ENCODE results near the gene GINS1.

GINS1 gene

DNA sequence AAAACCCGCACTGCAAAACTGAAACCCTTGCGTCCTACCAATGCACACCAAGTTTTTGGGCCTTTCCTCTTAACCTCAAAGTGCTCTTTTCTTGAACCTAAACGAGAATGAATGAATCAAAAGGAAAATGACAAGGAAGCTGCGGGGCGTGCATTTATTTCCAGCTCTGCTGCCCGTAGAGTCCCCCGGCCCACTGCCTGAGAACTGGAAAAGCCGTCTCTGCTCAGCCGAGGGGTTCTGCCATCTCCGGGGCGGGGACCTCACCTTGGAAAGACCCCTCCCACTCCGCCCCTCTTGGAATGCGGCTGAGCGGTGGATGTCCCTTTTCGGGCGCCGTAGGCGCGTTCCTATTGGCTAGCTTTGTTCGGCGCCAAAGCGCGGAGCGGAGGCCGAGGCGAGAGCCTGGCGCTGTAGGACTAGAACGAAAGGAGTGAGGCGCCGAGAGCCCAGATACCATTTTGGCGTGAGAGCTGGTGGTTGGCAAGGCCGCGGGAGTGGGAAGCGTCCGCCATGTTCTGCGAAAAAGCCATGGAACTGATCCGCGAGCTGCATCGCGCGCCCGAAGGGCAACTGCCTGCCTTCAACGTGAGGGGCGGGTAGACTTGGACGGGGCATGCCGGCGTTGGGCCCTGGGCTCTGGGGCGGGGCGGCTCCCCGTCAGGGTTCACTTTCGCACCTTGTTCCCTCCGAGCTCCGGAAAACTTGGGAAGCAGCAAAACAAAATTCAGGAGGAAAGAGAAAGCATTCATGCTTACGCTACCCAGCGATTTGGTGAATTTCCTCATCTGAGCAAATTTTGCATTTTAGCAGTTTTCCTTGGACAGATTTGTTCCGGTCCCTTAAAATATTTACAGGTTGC lies at the start of gene GINS1:
Gene GINS1 (plus strand): TSS at position 363 of the 859 bp plus-strand sequence. CDS start 148 bp downstream, at position 511.
- peak; percentile 93 for DNase-seq (ENCODE audit: low spot score)

DNA sequence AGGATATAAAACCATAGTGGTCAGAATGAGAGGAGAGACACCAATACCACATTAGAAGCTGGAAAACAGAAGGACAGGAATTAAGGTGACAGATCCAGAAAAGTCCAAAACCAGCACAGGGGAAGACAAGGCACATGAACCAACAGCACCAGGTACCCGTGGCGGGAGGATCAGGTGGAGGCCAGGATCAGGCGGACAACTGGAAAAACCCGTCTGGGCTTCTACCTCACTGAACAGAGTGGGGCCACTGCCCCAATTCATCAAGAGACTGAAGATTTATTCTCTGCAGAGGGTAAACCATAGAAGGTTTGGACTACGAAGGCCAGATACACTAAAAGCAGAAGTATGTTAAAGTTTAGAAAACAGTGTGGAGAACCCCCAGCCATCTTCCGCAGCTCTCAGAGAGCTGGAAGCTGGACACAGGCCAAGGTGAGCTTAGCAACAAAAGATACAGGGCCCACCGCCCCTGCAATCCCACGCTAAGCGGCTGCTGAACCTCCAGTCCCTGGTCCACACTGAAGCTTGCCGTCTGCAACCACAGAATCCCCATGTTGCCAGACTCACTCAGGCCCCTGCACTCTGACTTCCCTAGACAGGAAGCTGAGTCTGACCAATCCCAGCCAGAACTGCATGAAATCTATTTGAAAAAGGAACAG lies 46.7 kb upstream of the GINS1 start:
- no peak for DNase-seq (ENCODE audit: low spot score)

DNA sequence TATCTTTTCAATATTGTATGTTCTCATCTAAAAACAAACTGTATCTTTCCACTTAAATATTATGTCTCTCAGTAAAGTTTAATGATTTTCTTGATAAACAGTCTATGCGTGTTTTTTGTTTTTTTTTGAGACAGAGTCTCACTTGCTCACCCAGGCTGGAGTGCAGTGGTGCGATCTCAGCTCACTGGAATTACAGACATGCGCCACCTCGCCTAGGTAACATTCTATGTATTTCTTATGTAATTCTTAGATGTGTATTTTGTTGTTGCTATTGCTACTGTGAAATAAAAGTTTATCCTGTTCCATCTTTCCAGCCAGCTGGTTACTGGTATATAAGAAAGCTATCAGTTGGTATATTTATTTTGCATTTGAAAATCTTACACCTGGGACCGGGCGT lies 46.2 kb upstream of the GINS1 start:
- no peak for DNase-seq (ENCODE audit: low spot score)

DNA sequence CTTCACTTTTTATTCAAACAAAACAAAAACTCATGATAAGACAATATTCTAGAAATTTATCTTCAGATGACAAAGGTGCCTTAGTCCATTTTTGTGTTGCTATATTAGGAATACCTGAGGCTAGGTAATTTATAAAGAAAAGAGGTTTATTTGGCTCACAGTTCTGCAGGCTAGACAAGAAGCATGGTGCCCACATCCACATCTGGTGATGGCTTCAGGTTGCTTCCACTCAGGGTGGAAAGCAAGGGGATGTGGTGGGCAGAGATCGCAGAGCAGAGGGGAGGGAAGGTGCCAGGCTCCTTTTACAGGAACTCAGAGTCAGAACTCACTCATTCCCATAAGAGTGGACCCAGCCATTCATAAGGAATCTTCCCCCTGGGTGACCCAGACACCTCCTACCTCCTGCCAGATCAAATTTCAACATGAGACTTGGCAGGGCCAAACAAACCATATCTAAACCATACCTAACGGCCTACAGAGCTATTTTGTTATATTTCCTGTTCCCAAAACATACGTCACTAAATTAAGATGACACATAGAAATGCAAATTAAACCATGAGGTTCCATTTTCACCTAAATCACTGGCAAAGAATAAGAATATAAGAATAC lies 43.2 kb upstream of the GINS1 start:
- DNase-seq (ENCODE audit: low spot score), result no peak

DNA sequence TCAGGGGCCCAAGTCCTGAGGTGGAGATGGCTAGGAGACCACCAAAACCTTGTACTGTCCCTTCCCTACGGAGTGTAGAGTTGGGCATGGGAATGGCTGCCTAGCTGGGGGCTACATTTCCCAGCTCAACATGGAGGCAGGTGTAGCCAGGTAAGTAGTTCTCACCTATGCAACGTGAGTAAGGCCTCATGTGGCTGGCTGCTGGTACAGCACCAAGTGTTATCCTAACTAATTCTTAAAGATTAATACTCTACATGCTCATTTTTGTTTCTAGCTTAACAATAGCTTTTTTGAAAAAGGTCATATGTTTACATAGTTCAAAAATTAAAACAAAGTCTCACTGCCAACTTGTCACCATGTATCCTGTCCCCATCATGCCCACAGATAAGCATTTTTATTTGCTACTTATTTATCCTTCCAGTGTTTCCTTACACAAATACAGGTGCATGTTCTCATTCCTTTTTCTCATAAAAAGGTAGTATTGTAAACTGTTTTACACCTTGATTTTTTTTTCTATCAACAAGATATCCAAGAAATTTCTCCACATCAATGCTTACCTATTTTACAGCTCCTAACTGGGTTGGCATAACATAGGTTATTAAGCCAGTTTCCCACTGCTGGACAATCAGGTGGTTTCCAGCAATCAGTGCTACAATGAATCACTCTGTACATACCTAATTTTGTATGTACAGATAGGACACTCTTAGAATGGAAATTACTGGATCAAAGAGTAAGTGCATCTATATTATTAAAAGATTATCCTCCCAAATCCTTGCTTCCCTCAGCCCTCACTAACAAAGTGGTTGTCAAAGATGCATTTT lies 42.4 kb upstream of the GINS1 start:
- no peak for DNase-seq (ENCODE audit: low spot score)

DNA sequence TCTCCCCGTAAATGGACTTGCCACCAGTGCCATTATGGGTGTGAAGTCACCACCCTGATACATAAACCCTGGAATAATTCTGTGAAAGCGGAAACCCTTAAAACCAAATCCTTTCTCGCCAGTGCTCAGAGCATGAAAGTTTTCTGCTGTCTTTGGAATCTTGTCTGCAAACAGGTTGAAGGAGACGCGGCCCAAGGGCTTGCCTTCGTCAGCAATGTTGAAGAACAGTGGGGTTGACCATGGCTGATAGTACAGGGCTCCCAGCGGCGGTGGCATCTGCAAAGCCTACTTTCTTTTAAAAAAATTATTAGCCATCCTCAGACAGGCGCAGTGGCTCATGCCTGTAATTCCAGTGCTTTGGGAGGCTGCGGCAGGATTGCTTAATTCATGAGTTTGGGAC lies 38.9 kb upstream of the GINS1 start:
- DNase-seq (ENCODE audit: low spot score), result no peak

DNA sequence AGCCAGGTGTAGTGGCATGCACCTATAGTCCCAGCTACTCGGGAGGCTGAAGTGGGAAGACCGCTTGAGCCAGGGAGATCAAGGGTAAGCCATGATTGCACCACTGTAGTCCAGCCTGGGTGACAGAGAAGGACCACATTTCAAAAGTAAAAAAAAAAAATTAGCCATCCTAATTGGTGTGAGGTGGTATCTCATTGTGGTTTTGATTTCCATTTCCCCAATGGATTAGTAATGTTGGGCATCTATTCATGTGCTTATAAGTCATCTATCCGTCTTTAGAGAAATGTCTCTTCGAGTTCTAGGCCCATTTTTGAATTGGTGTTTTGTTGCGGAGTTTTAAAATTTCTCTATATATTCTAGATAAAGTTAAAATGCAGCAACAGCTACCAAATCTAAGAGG lies 38.5 kb upstream of the GINS1 start:
- DNase-seq (ENCODE audit: low spot score), result no peak

DNA sequence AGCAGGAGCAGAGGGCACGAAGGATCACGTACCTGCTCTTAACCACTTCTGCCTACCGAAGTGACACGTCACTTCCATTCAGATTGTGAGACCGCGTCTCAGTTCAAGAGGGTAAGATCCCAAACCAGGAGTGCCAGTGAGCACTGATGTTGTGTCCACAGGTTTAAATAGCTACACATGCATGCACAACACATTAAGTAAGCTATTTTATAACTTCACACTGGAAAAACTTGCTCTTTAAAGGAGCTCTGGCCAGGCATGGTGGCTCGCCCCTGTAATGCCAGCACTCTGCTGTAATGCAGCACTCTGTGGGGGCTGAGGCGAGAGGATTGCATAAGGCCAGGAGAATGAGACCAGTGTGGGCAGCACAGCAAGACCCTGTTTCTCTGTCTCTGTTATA lies 37.9 kb upstream of the GINS1 start:
- DNase-seq (ENCODE audit: low spot score), result no peak

DNA sequence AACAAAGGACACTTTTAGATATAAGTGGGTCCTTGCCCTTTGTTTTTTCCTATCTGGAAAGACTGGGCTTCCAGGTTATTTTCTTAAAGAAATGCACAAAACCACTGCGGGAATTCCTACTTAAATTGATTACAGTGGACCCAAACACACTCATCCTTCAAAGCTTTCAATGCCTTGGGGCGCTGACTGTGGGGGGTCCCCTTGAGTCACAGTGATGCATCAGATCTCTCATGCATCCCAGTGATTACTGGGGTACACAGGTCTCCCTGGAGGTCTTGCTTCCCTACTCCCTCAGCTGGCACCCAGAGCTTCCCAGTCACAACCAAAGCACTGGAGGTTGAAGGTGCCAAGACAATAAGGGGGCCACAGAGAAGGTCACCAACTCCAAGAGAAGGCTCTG lies 37.5 kb upstream of the GINS1 start:
- DNase-seq (ENCODE audit: low spot score), result no peak

DNA sequence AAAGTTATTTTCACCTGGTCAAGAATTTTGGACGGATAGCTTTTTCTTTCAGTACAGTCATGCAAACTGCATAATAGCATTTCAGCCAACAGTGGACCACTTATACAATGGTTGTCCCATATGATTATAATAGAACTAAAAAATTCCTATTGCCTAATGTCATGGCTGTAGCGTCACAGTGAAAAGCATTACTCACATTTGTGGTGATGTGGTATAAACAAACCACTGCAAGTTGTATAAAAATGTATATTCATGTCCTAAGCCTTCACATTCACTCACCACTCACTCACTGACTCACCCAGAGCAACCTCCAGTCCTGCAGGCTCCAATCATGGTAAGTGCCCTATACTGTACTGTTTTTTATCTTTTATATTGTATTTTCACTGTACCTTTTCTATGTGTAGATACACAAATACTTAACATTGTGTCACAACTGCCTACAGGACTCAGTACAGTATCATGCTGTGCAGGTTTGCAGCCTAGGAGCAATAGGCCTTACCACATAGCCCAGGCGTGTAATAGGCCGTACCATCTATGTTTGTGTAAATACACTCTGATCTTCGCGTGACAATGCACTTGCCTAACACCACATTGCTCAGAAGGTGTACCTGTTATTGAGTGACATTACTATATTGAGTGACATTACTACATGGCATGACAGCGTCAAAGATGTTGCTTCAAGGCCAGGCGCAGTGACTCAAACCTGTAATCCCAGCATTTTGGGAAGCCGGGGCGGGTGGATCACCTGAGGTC lies 34.7 kb upstream of the GINS1 start:
- no peak for DNase-seq (ENCODE audit: low spot score)

DNA sequence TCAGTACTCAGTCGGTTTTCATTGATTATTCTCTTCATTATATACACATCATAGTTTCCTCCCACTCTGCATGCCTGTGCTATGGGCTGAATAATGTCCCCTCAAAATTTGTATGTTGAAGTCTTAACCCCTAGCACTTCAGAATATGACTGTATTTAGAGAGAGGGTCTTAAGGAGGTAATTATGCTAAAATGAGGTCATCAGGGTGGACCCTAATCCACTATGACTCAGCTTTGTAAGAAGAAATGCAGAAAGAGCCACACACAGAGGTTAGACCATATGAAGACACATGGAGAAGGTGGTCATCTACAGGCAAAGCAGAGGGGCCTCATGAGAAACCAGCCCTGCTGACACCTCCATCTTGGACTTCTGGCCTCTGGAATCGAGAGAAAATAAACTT lies 32.6 kb upstream of the GINS1 start:
- DNase-seq (ENCODE audit: low spot score), result no peak

DNA sequence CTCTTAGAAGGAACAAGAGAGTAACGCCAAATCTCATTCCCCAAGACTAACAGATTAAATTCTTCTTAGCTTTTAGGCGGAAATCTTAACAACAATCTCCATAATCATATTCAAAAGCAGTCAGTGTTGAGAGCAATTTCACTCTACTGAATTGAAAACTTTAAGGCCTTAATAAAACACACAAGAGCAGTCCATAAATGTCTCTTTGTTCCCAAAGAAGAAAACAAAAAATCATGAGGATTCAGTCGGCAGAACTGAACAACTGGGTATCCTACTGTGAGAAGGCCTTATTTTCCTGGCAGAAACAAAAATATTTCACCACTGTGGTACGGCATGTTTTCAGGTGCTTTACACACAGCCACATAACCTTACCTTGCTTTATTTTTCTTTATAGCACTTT lies 31.2 kb upstream of the GINS1 start:
- DNase-seq (ENCODE audit: low spot score), result no peak

DNA sequence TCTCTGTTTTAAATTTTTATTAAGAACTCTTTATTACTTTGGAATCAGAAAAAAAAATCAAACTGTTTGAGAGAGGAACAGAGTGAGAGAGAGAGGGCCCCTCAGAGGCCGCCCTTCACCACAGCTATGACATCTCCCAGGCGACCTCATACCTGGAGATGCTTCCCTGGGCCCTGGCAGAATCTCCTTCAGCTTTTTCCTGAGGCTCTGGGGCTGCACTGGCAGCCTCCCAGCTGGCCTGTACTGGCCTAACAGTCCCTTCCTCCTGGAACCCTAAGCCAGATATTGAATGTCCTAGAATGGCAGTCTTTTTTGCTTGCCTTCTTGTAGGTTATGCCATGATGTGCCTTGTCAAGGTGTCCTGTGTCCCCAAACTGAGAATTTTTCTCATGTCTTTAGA lies 30.6 kb upstream of the GINS1 start:
- DNase-seq (ENCODE audit: low spot score), result no peak

DNA sequence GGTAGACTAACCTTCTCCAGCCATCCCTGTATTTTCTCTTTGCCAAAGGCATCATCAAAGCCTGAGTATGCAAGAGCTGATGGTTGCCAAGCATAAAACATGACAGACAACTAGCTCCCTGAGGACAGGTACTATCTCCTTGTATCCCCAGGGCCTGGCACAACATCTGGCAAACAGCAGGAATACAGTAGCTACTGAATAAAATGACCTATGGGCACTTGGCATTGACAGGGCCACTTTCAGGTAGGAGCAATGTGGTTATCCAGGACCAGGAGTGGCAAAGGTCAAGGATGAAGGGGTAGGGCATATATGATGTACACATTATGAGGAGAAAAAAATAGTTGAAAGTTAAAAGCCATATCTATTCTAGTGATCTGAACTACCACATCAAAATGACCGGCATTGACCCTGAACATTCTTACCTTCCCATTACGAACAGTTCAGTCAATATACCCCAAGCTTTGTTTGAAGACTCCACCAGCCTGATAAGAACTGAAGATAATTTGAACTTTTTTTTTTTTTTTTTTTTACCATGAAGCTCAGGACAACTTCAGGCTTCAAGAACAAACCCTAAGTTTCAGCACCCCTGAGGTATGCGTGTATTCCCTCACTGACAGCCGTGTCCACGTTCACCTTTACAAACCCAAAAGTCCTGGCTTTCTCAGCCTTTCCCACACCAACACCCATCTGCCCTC lies 29.1 kb upstream of the GINS1 start:
- DNase-seq (ENCODE audit: low spot score), result no peak

DNA sequence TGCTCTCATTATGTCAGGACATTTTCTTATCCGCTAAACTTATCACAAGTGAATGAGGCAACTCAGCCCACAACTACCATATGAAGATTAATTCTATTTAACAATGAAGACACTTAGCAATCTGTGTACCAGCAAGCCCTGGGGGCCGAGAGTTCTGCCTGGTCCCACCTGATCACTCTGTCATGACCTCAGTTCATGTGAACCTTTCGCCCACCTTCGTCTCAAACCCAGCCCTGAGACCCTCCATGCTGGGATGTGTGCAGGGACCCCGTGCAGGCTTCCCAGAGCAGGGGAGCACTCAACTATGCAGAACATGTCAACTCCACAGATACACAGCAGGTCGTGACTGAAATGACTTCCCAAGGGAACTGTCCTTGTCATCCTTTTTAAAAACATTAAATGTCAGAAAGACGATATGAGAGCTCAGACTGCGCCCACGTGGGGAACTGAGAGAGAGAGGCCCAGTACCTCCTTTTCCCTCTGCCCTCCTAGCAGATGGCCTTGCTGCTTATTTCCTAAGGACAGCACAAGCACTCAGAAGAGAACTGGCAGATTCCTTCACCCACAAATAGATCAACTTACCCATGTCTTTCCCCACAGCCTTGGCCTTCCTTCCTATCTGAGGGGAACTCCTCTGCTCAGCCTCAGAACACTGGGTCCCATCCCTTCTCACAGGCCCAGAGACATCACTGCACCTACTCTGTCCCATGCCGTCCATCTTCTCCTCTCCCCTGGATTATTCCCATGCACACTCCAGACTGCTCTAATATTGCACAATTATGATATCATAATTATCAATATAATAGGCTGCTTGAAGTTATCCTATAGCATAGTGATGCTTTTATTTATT lies 28.4 kb upstream of the GINS1 start:
- DNase-seq (ENCODE audit: low spot score), result no peak

DNA sequence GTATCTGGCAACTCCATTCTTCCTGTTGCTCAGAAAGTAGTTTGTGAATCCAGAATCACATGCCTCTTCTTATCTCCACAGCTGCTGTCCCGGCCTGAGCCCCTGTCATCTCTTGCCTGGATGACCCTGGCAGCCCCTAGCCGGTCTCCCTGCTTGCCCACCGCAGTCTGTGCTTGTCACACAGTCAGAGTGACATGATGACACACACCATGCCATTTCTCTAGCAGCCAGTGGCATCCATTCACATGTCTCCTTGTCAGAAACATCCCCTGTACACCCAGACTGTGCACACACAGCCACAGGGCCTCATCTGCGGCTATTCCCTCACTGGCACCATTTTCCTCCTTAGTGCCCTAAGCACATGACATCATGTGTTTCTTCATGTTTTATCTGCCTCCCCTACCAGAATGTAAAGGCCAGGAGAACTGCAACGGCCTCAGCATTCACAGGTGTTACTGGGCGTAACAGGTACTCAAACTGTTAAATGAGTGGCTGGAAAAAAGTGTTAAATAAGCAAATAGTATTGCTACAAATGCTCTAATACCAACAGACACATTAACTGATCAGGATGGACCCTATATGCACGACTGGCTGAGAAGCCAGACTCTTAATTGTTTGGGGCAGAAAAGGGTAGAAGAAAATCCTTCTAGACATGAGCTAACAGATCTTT lies 26.4 kb upstream of the GINS1 start:
- DNase-seq (ENCODE audit: low spot score), result no peak

DNA sequence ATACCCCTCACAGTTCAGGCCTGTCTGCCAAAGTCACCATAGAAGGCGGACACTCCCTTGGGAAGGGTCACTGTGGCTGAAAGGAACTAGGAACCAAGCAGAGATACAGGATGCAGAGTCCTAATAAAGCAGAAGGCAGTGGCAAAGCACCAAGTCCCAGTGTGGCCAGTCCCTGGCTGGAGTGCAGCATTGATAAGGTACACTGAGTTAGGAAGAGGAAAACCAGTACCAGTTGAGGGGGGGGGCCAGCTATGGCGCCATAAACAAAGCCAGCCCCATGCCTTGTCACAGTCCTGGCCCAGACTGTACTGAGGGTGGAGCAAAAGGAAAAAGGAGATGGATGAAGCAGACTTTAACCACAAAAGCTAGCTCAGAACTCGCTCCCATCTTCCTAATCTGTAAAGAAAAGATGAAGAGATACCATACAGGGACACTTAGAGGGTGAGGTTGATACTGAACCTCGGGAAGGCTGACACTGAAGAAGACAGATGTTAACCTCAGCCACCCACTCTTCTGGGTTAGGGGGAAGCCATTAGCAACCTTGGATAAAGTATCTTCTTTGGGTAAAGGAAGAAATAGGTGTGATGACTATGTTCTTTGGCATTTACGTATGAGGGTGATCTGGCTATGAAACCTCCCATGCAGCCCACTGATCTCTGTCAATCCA lies 24.6 kb upstream of the GINS1 start:
- DNase-seq (ENCODE audit: low spot score), result no peak

DNA sequence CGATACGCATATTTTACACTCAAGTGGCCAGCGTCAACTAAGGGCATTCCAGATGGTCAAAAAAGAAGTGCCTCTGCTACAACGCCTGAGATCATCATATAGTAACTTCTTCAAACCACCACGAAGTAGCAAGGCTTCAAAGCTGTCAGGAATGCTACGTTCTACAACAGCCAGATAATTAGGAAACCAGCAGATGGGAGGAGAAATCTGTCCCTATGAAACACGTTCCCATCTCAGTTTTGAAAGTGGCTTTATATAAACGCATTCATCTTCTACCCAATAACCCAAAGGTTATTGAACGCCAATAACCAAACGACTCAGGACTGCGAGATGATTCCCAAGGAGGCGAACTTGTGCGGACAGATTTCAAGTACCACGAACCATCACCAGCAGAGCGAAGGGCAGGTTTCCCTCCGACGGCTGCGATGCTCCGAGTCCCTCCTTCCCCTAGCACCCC lies 18.0 kb upstream of the GINS1 start:
- DNase-seq (ENCODE audit: low spot score), result no peak
